Liver (tissue), 3 donors: ENCODE data around the gene ALOX15.

Experiments used
- ATF3 ChIP-seq: IDR thresholded peaks from 2 replicates; pipeline ENCODE4 v1.6.1; 2016; ENCODE audit warnings: antibody characterized with exemption
- CTCF ChIP-seq: fragments of 150-350 bp; IDR thresholded peaks from 2 replicates; pipeline ENCODE4 v1.5.1; 2017; ENCODE audit warnings: improper control_type of control experiment, low read depth, low read length; ENCODE audit not compliant: missing input control
- GABPA ChIP-seq, 2 donors: IDR thresholded peaks in 1 of 2; conservative IDR thresholded peaks in 1 of 2; 2 replicates each; pipeline ENCODE4 v1.6.1; 2016; ENCODE audit warnings: antibody characterized with exemption in 2 of 2, mild to moderate bottlenecking in 1 of 2, moderate library complexity in 1 of 2
- JUND ChIP-seq, 2 donors: IDR thresholded peaks; 2 replicates each; pipeline ENCODE4 v1.6.1; 2016; ENCODE audit warnings: antibody characterized with exemption in 2 of 2
- MAX ChIP-seq: IDR thresholded peaks from 2 replicates; pipeline ENCODE4 v1.6.1; 2016; ENCODE audit warnings: antibody characterized with exemption
- RAD21 ChIP-seq, 2 donors: IDR thresholded peaks; 2 replicates each; pipeline ENCODE4 v1.6.1; 2016; ENCODE audit warnings: antibody characterized with exemption in 2 of 2, mild to moderate bottlenecking in 2 of 2
- REST ChIP-seq: IDR thresholded peaks from 2 replicates; pipeline ENCODE4 v1.6.1; 2016; ENCODE audit warnings: antibody characterized with exemption, mild to moderate bottlenecking
- SP1 ChIP-seq: IDR thresholded peaks from 2 replicates; pipeline ENCODE4 v1.6.1; 2018; ENCODE audit warnings: antibody characterized with exemption, mild to moderate bottlenecking
- TAF1 ChIP-seq: conservative IDR thresholded peaks from 2 replicates; pipeline ENCODE4 v1.6.1; 2016; ENCODE audit warnings: antibody characterized with exemption, mild to moderate bottlenecking
- YY1 ChIP-seq: IDR thresholded peaks from 2 replicates; pipeline ENCODE4 v1.6.1; 2016; ENCODE audit warnings: antibody characterized with exemption, mild to moderate bottlenecking
- ZBTB33 ChIP-seq: IDR thresholded peaks from 2 replicates; pipeline ENCODE4 v1.6.1; 2016; ENCODE audit warnings: antibody characterized with exemption
- donor health status: healthy.
- donor health status: healthy.

GRCh38 chr17:4673169-4673568 lies 31.7 kb upstream of the ALOX15 start:
- TF ChIP-seq SP1: no peak
- no peak for TF ChIP-seq CTCF
- TF ChIP-seq RAD21 (IDR thresholded peaks at IDR 0.05): no peak
- no peak for TF ChIP-seq ATF3
- TF ChIP-seq ZBTB33: no peak
- no peak for TF ChIP-seq MAX
- no peak for TF ChIP-seq TAF1
- TF ChIP-seq REST: no peak
- TF ChIP-seq YY1: no peak
- no peak for TF ChIP-seq GABPA (IDR thresholded peaks at IDR 0.05 in 1 of 2, conservative IDR thresholded peaks at IDR 0.05 in 1 of 2)
- TF ChIP-seq JUND (IDR thresholded peaks at IDR 0.05): no peak
